ENCODE measurements around the gene GSG1L.
A peak's percentile ranks its signal among the peaks of the same experiment; 100 is the strongest.
"Not testable (repeated sequence)": the region's sequence is repeated elsewhere in the genome, so short reads cannot be mapped to it uniquely, and the experiment has no call there.

The GSG1L gene

GRCh38 chr16:27758544-27758943 lies 305.0 kb downstream of the GSG1L start:
- no peak for DNase-seq (ENCODE audit: low read depth in 2 of 2)

GRCh38 chr16:27756206-27756970 lies 307.1 kb downstream of the GSG1L start:
- no peak for DNase-seq (ENCODE audit: low read depth in 2 of 2)

- no peak for DNase-seq (ENCODE audit: low read depth in 2 of 2)
Observed at GRCh38 chr16:27754788-27755690, 308.5 kb downstream of the GSG1L start.

GRCh38 chr16:27753563-27753962 lies 310.0 kb downstream of the GSG1L start:
- DNase-seq (ENCODE audit: low read depth in 2 of 2) = no peak

GRCh38 chr16:27752241-27752640 lies 311.3 kb downstream of the GSG1L start:
- no peak for DNase-seq (ENCODE audit: low read depth in 2 of 2)

- DNase-seq (ENCODE audit: low read depth in 2 of 2) = no peak
Observed at GRCh38 chr16:27751676-27752075, 311.8 kb downstream of the GSG1L start.

GRCh38 chr16:27751233-27751632 lies 312.3 kb downstream of the GSG1L start:
- DNase-seq (ENCODE audit: low read depth in 2 of 2) = no peak

- no peak for DNase-seq (ENCODE audit: low read depth in 2 of 2)
Observed at GRCh38 chr16:27749946-27750345, 313.6 kb downstream of the GSG1L start.

GRCh38 chr16:27749547-27749875 lies 314.0 kb downstream of the GSG1L start:
- DNase-seq (ENCODE audit: low read depth in 2 of 2) = no peak

- peak; percentile 2 to 6 for DNase-seq (ENCODE audit: low read depth in 2 of 2)
Observed at GRCh38 chr16:27748868-27749546, 314.5 kb downstream of the GSG1L start.

GRCh38 chr16:27747946-27748345 lies 315.6 kb downstream of the GSG1L start:
- DNase-seq (ENCODE audit: low read depth in 2 of 2) = no peak

GRCh38 chr16:27746076-27746855 lies 317.2 kb downstream of the GSG1L start:
- DNase-seq (ENCODE audit: low read depth in 2 of 2) = no peak

GRCh38 chr16:27745348-27745747 lies 318.2 kb downstream of the GSG1L start:
- DNase-seq (ENCODE audit: low read depth in 2 of 2) = no peak

- no peak for DNase-seq (ENCODE audit: low read depth in 2 of 2)
Observed at GRCh38 chr16:27743963-27744362, 319.6 kb downstream of the GSG1L start.

- not testable (repeated sequence) for DNase-seq (ENCODE audit: low read depth in 2 of 2)
Observed at GRCh38 chr16:27743001-27743400, 320.5 kb downstream of the GSG1L start.

- DNase-seq (ENCODE audit: low read depth in 2 of 2) = no peak
Observed at GRCh38 chr16:27742333-27742732, 321.2 kb downstream of the GSG1L start.

- no peak for DNase-seq (ENCODE audit: low read depth in 2 of 2)
Observed at GRCh38 chr16:27740496-27741201, 322.9 kb downstream of the GSG1L start.

- no peak for DNase-seq (ENCODE audit: low read depth in 2 of 2)
Observed at GRCh38 chr16:27739606-27740357, 323.7 kb downstream of the GSG1L start.

- no peak for DNase-seq (ENCODE audit: low read depth in 2 of 2)
Observed at GRCh38 chr16:27738596-27738995, 324.9 kb downstream of the GSG1L start.
